SK-N-SH treated with all-trans-retinoic acid at 6 μM for 48 hours (cell line): ENCODE measurements around the gene KHK.

Experiments
- PATZ1 ChIP-seq: fragments of 250-450 bp; sonication (Bioruptor Pico); IDR thresholded peaks from 2 replicates; pipeline ENCODE4 v1.8.0; 2020; ENCODE audit warnings: mild to moderate bottlenecking, moderate library complexity, borderline replicate concordance
- SNAI2 ChIP-seq: fragments of 250-450 bp; sonication (Bioruptor Pico); IDR thresholded peaks from 2 replicates; pipeline ENCODE4 v1.5.0; 2020; ENCODE audit warnings: mild to moderate bottlenecking, moderate library complexity
- ZFP3 ChIP-seq: fragments of 250-450 bp; sonication (Bioruptor Pico); IDR thresholded peaks from 2 replicates; pipeline ENCODE4 v1.5.0; 2020; ENCODE audit warnings: mild to moderate bottlenecking, moderate library complexity

DNA sequence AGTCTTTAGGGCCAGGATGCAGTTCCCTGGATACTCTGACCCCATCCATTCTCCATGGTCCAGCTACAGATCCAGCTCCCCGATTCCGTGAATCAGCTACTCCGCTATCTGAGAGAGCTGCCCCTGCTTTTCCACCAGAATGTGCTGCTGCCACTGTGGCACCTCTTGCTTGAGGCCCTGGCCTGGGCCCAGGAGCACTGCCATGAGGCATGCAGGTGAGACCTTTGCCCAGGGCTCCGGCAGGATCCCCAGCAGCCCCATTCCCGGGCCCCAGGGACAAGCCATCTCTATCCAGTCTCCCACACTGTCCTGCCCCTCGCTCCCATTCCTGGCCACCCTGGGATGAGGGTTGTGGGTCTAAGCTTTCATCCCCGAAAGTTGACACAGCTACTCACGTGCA lies 46.3 kb upstream of the KHK start:
- TF ChIP-seq SNAI2, result no peak
- TF ChIP-seq ZFP3 (CRISPR knock-in tag), result no peak
- no peak for TF ChIP-seq PATZ1 (CRISPR knock-in tag)
